ACC112 (cell line): ENCODE measurements around the gene DRC7.
"Not testable (repeated sequence)": the region's sequence is repeated elsewhere in the genome, so short reads cannot be mapped to it uniquely, and the experiment has no call there.

Experiments used
- H2AFZ ChIP-seq: fragments of 200-600 bp; sonication (generic); one replicate; pipeline ENCODE4 v1.6.0; 2017; ENCODE audit warnings: antibody characterized with exemption, low read length; ENCODE audit not compliant: unreplicated experiment
- H3K27ac ChIP-seq: fragments of 200-600 bp; sonication (generic); 2 replicates; pipeline ENCODE4 v1.5.1; 2014; ENCODE audit warnings: low read depth, mild to moderate bottlenecking, antibody characterized with exemption, low read length, moderate library complexity
- H3K27me3 ChIP-seq: fragments of 200-600 bp; sonication (generic); 2 replicates; pipeline ENCODE4 v1.6.1; 2014; ENCODE audit warnings: mild to moderate bottlenecking, antibody characterized with exemption, low read length, moderate library complexity, mixed read lengths; ENCODE audit not compliant: insufficient read depth
- H3K36me3 ChIP-seq: fragments of 200-600 bp; sonication (generic); 2 replicates; pipeline ENCODE4 v1.6.1; 2016; ENCODE audit warnings: mild to moderate bottlenecking, antibody characterized with exemption, low read length, moderate library complexity, mixed read lengths; ENCODE audit not compliant: insufficient read depth
- H3K4me1 ChIP-seq: fragments of 200-600 bp; sonication (generic); one replicate; pipeline ENCODE4 v1.6.1; 2016; ENCODE audit warnings: low read length, mixed read lengths; ENCODE audit not compliant: insufficient read depth, unreplicated experiment, control insufficient read depth
- H3K4me3 ChIP-seq: fragments of 200-600 bp; sonication (generic); 2 replicates; pipeline ENCODE4 v1.5.1; 2014; ENCODE audit warnings: mild to moderate bottlenecking, low read depth, low read length
- H3K79me2 ChIP-seq: fragments of 200-600 bp; sonication (generic); one replicate; pipeline ENCODE4 v1.6.0; 2016; ENCODE audit warnings: low read length; ENCODE audit not compliant: control insufficient read depth, unreplicated experiment, insufficient read depth

DRC7 gene

GRCh38 chr16:57740423-57741071, 45.9 kb downstream of the DRC7 start:
- Histone ChIP-seq H3K36me3 (no peaks in the 10 kb centered on the region), H3K4me3 (no peak overlapping the region), H3K4me1 (peaks cover 10% of the 10 kb centered on the region), H3K79me2 (no peaks in the 10 kb centered on the region), H2AFZ (no peak overlapping the region), H3K27ac (no peak overlapping the region), H3K27me3 (no peaks in the 10 kb centered on the region)

GRCh38 chr16:57741660-57742191, 47.1 kb downstream of the DRC7 start:
- Histone ChIP-seq H3K4me1 (peaks cover 9% of the 10 kb centered on the region), H2AFZ (no peak overlapping the region), H3K27ac (no peak overlapping the region), H3K4me3 (no peak overlapping the region), H3K36me3 (no peaks in the 10 kb centered on the region), H3K79me2 (no peaks in the 10 kb centered on the region), H3K27me3 (no peaks in the 10 kb centered on the region)

GRCh38 chr16:57742543-57742942, 47.9 kb downstream of the DRC7 start:
- H3K27ac ChIP-seq = no peak overlapping the region
- no peak overlapping the region for H3K4me3 ChIP-seq
- peaks cover under 1% of the 10 kb centered on the region for H3K4me1 ChIP-seq
- H3K79me2 ChIP-seq = no peaks in the 10 kb centered on the region
- H2AFZ ChIP-seq = no peak overlapping the region
- H3K36me3 ChIP-seq = no peaks in the 10 kb centered on the region
- H3K27me3 ChIP-seq = no peaks in the 10 kb centered on the region

GRCh38 chr16:57743458-57743857, 48.9 kb downstream of the DRC7 start:
- H3K36me3 ChIP-seq = no peaks in the 10 kb centered on the region
- H3K27ac ChIP-seq = no peak overlapping the region
- no peaks in the 10 kb centered on the region for H3K79me2 ChIP-seq
- H3K27me3 ChIP-seq = no peaks in the 10 kb centered on the region
- no peak overlapping the region for H2AFZ ChIP-seq
- no peak overlapping the region for H3K4me3 ChIP-seq
- no peaks in the 10 kb centered on the region for H3K4me1 ChIP-seq

- no peak overlapping the region for H3K27ac ChIP-seq
Measured at GRCh38 chr16:57743886-57744641, 49.5 kb downstream of the DRC7 start.

GRCh38 chr16:57744642-57744903, 50.0 kb downstream of the DRC7 start:
- Histone ChIP-seq H3K4me3 (no peak overlapping the region), H3K4me1 (no peaks in the 10 kb centered on the region), H2AFZ (no peak overlapping the region), H3K79me2 (no peaks in the 10 kb centered on the region), H3K27ac (no peak overlapping the region), H3K27me3 (no peaks in the 10 kb centered on the region), H3K36me3 (no peaks in the 10 kb centered on the region)

More at GRCh38 chr16:57743886-57744641, 49.5 kb downstream of the DRC7 start:
- no peak overlapping the region for H3K4me3 ChIP-seq
- H3K27me3 ChIP-seq = no peaks in the 10 kb centered on the region
- H3K79me2 ChIP-seq = no peaks in the 10 kb centered on the region
- no peaks in the 10 kb centered on the region for H3K4me1 ChIP-seq
- no peak overlapping the region for H2AFZ ChIP-seq
- H3K36me3 ChIP-seq = no peaks in the 10 kb centered on the region

GRCh38 chr16:57745768-57746167, 51.2 kb downstream of the DRC7 start:
- Histone ChIP-seq H3K36me3 (no peaks in the 10 kb centered on the region), H3K4me3 (no peak overlapping the region), H3K27me3 (no peaks in the 10 kb centered on the region), H3K79me2 (no peaks in the 10 kb centered on the region), H3K27ac (no peak overlapping the region), H2AFZ (no peak overlapping the region), H3K4me1 (no peaks in the 10 kb centered on the region)

GRCh38 chr16:57746316-57746715, 51.7 kb downstream of the DRC7 start:
- not testable (repeated sequence) for H3K4me1 ChIP-seq, H3K36me3 ChIP-seq, H3K27ac ChIP-seq, H3K27me3 ChIP-seq, H2AFZ ChIP-seq, H3K79me2 ChIP-seq, H3K4me3 ChIP-seq

GRCh38 chr16:57747091-57747490, 52.5 kb downstream of the DRC7 start:
- H3K27me3 ChIP-seq = no peaks in the 10 kb centered on the region
- no peaks in the 10 kb centered on the region for H3K36me3 ChIP-seq
- H2AFZ ChIP-seq = no peak overlapping the region
- H3K4me3 ChIP-seq = no peak overlapping the region
- no peak overlapping the region for H3K27ac ChIP-seq
- H3K4me1 ChIP-seq = no peaks in the 10 kb centered on the region
- H3K79me2 ChIP-seq = no peaks in the 10 kb centered on the region

GRCh38 chr16:57747496-57747895, 52.9 kb downstream of the DRC7 start:
- H3K79me2 ChIP-seq = no peaks in the 10 kb centered on the region
- no peaks in the 10 kb centered on the region for H3K4me1 ChIP-seq
- no peak overlapping the region for H2AFZ ChIP-seq
- no peaks in the 10 kb centered on the region for H3K36me3 ChIP-seq
- no peak overlapping the region for H3K4me3 ChIP-seq
- H3K27me3 ChIP-seq = no peaks in the 10 kb centered on the region
- no peak overlapping the region for H3K27ac ChIP-seq

GRCh38 chr16:57747996-57748395, 53.4 kb downstream of the DRC7 start:
- Histone ChIP-seq H3K36me3 (no peaks in the 10 kb centered on the region), H3K4me3 (no peak overlapping the region), H3K4me1 (no peaks in the 10 kb centered on the region), H3K27me3 (no peaks in the 10 kb centered on the region), H3K79me2 (no peaks in the 10 kb centered on the region), H3K27ac (no peak overlapping the region), H2AFZ (no peak overlapping the region)
